IPS-11a (cell line): ENCODE data around the gene UNK.
A peak's percentile ranks its signal among the peaks of the same experiment; 100 is the strongest.
"Not testable (repeated sequence)": the region's sequence is repeated elsewhere in the genome, so short reads cannot be mapped to it uniquely, and the experiment has no call there.

Source experiments
- H3K4me3 ChIP-seq: one replicate; pipeline ENCODE4 v1.5.1; 2013; ENCODE audit warnings: low read depth, low read length, control low read depth

UNK gene

GRCh38 chr17:75847614-75848522 is 63.3 kb downstream of the UNK start:
- no peak overlapping the region for H3K4me3 ChIP-seq

GRCh38 chr17:75848523-75849278 is 64.1 kb downstream of the UNK start:
- H3K4me3 ChIP-seq: no peak overlapping the region

- no peak overlapping the region for H3K4me3 ChIP-seq
Observed at GRCh38 chr17:75849279-75849646, 64.7 kb downstream of the UNK start.

- no peak overlapping the region for H3K4me3 ChIP-seq
Observed at GRCh38 chr17:75849724-75850123, 65.1 kb downstream of the UNK start.

- no peak overlapping the region for H3K4me3 ChIP-seq
Observed at GRCh38 chr17:75850928-75851692, 66.5 kb downstream of the UNK start.

- H3K4me3 ChIP-seq: not testable (repeated sequence)
Observed at GRCh38 chr17:75851693-75851991, 67.0 kb downstream of the UNK start.

GRCh38 chr17:75853433-75853832 is 68.8 kb downstream of the UNK start:
- H3K4me3 ChIP-seq: no peak overlapping the region

GRCh38 chr17:75854101-75854748 is 69.6 kb downstream of the UNK start:
- peak overlapping the region; percentile 47 for H3K4me3 ChIP-seq

- H3K4me3 ChIP-seq: peak overlapping the region; percentile 55
Observed at GRCh38 chr17:75854881-75855309, 70.3 kb downstream of the UNK start.

- H3K4me3 ChIP-seq: peak within 1 kb of the TSS; percentile 72
Observed at GRCh38 chr17:75855310-75856061, 70.9 kb downstream of the UNK start, which contains the start of gene WBP2. TSS of gene WBP2 (minus strand) at chr17:75855335. CDS start at chr17:75855297, 38 bp downstream.

GRCh38 chr17:75856062-75856756 is 71.6 kb downstream of the UNK start:
- H3K4me3 ChIP-seq: peak overlapping the region; percentile 72

GRCh38 chr17:75859358-75859757 is 74.8 kb downstream of the UNK start:
- H3K4me3 ChIP-seq: not testable (repeated sequence)

- no peak overlapping the region for H3K4me3 ChIP-seq
Observed at GRCh38 chr17:75861927-75862317, 77.3 kb downstream of the UNK start.

GRCh38 chr17:75864448-75864871 is 79.9 kb downstream of the UNK start:
- H3K4me3 ChIP-seq: no peak overlapping the region

GRCh38 chr17:75864887-75865286 is 80.3 kb downstream of the UNK start:
- H3K4me3 ChIP-seq: not testable (repeated sequence)

- H3K4me3 ChIP-seq: not testable (repeated sequence)
Observed at GRCh38 chr17:75865404-75866188, 81.0 kb downstream of the UNK start.

- not testable (repeated sequence) for H3K4me3 ChIP-seq
Observed at GRCh38 chr17:75868730-75869281, 84.2 kb downstream of the UNK start.
